ENCODE data around the gene TROAP. TPM values are rescaled to one million over a fixed set of nuclear protein-coding genes. Genes with fewer than 3 reads are reported as not detected.

Gene TROAP
- total RNA-seq, 1 experiment from 2014 or later, result 75.3 TPM

DNA sequence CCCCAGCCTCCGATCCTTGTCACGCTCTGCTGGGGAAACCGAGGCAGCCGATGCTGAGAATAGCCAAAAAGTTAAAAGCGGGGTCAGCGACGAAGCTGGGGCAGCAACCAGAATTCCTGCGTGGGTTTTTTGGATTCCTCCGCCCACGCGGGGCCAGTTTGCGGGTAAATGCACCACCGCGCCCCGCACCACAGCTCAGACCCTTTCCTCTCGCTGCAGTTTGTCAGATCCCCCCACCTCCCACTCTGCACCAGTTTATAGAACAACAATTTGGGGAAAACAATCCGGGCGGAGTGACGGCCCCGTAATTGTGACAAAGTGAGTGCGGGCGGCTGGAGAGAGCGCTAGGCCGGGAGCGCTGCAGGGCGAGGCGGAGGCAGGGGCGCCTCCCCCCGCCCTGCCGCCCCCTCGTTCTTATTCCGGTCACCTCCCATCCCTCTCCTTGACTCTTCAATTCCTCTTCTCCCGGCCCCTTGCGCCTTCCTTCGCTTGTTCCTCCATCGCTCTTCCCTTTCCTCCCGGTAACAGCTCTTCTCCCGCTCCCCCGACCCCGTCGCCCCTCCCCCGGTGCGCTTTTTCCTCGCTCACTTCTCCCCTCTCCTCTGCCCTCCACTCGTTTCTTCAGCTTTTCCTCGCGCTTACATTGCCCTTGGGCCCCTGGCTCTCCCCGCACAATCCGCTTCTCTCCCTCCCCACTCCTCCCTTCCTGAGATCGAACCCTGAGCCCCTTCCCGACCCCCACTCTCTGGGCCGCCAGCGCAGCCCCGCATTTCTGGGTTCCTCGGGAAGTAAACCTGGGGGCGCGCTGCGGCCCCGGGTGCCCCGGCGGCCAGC lies 23.0 kb downstream of the TROAP start:
- WGBS (ENCODE audit: extremely low coverage, insufficient read length, low lambda C conversion rate), result no CpG with 5 or more reads among the region's 61 CpGs
- Histone ChIP-seq H3K27me3 (ENCODE audit: insufficient read depth, low read length) (peaks cover 65% of the 10 kb centered on the region), H3K23ac (ENCODE audit: insufficient read length, low read depth, low read length) (no peak overlapping the region), H3K79me1 (ENCODE audit: insufficient read depth, low read depth, low read length, poor library complexity, severe bottlenecking) (no peaks in the 10 kb centered on the region), H3K4ac (ENCODE audit: low read depth, low read length) (no peak overlapping the region), H4K8ac (replicated peaks; ENCODE audit: insufficient read length, low read depth, low read length) (no peak overlapping the region), H3K79me2 (ENCODE audit: insufficient read depth, low read length) (no peaks in the 10 kb centered on the region), H4K91ac (ENCODE audit: insufficient read length, low read depth, low read length) (no peak overlapping the region), H4K5ac (ENCODE audit: insufficient read length, low read depth, low read length) (no peak overlapping the region), H2BK5ac (ENCODE audit: insufficient read length, low read length) (no peak overlapping the region), H3K9ac (ENCODE audit: extremely low read depth, insufficient read length, low read length) (no peak overlapping the region), H3K56ac (ENCODE audit: insufficient read length, low read depth, low read length) (no peak overlapping the region), H3K18ac (ENCODE audit: insufficient read length, low read depth, low read length) (no peak overlapping the region), H2BK12ac (ENCODE audit: insufficient read length, low read depth, low read length) (no peak overlapping the region), H2AFZ (ENCODE audit: low read length) (no peak overlapping the region), H3K27ac (ENCODE audit: insufficient read length, low read depth, low read length) (no peak overlapping the region), H2BK120ac (ENCODE audit: low read depth, low read length, poor library complexity, severe bottlenecking) (no peak overlapping the region), H3K4me2 (ENCODE audit: insufficient read depth, insufficient read length, low read length) (peak overlapping the region; percentile 45), H2AK5ac (ENCODE audit: insufficient read length, low read length) (no peak overlapping the region), H4K20me1 (ENCODE audit: control insufficient read depth, insufficient read depth, insufficient read length) (peaks cover 3% of the 10 kb centered on the region), H3K4me1 (ENCODE audit: insufficient read depth, low read length) (peaks cover 3% of the 10 kb centered on the region; the same call in 1 of the 2 replicates), H3K9me3 (ENCODE audit: control insufficient read depth, low read depth, low read length) (no peaks in the 10 kb centered on the region), H2BK20ac (ENCODE audit: low read depth, low read length, poor library complexity, severe bottlenecking) (no peak overlapping the region), H2BK15ac (ENCODE audit: low read depth, low read length) (no peak overlapping the region), H3K14ac (ENCODE audit: insufficient read depth, low read length) (no peak overlapping the region), H3T11ph (ENCODE audit: low read length) (no peak overlapping the region), H3K23me2 (ENCODE audit: insufficient read length, low read depth, low read length, poor library complexity, severe bottlenecking) (peaks cover 36% of the 10 kb centered on the region)
- Mint-ChIP-seq H3K4me1 (peaks cover 33 to 38% of the 10 kb centered on the region in 2 experiments), H3K27me3 (ENCODE audit: low read depth) (peaks cover 95% of the 10 kb centered on the region), H3K27ac (no peak overlapping the region), H3K36me3 (ENCODE audit: insufficient read depth in 1 of 3, low read depth in 3 of 3) (peaks cover 0 to 1% (median 0%) of the 10 kb centered on the region in 3 experiments; a peak in 1 of 7 replicates), H3K4me3 (peak overlapping the region; percentile 61 to 87), H3K9me3 (peaks cover 1 to 3% of the 10 kb centered on the region in 2 experiments; a peak in 2 of 5 replicates)
- TF ChIP-seq, protein P1, sequence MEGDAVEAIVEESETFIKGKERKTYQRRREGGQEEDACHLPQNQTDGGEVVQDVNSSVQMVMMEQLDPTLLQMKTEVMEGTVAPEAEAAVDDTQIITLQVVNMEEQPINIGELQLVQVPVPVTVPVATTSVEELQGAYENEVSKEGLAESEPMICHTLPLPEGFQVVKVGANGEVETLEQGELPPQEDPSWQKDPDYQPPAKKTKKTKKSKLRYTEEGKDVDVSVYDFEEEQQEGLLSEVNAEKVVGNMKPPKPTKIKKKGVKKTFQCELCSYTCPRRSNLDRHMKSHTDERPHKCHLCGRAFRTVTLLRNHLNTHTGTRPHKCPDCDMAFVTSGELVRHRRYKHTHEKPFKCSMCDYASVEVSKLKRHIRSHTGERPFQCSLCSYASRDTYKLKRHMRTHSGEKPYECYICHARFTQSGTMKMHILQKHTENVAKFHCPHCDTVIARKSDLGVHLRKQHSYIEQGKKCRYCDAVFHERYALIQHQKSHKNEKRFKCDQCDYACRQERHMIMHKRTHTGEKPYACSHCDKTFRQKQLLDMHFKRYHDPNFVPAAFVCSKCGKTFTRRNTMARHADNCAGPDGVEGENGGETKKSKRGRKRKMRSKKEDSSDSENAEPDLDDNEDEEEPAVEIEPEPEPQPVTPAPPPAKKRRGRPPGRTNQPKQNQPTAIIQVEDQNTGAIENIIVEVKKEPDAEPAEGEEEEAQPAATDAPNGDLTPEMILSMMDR (conservative IDR thresholded peaks at IDR 0.05), result no peak
- peak; percentile 54 for DNase-seq

Measured in H9 (cell line).